GM23338 (cell line): Measurements from ENCODE around the gene SERPINA5. TPM values are rescaled to one million over a fixed set of nuclear protein-coding genes. Genes with fewer than 3 reads are reported as not detected.

Experiments
- ATAC-seq: fragments of 200-7000 bp; cut with Tn5 transposase; 3 replicates; pipeline ENCODE4 v1.9.1; 2020
- DNase-seq: peaks from one replicate; pipeline ENCODE4 v3.0.0-alpha.2; 2015; ENCODE audit warnings: low spot score
- H2AFZ ChIP-seq: fragments of 200-600 bp; sonication (generic); 2 replicates; pipeline ENCODE4 v1.8.0; 2016; ENCODE audit warnings: antibody characterized with exemption, mild to moderate bottlenecking, moderate library complexity
- H3F3A ChIP-seq: fragments of 200-600 bp; sonication (generic); replicated peaks from 2 replicates; pipeline ENCODE4 v1.8.0; 2017; ENCODE audit warnings: antibody characterized with exemption, mixed run types, low read depth
- H3K27ac ChIP-seq: fragments of 200-600 bp; sonication (generic); 2 replicates; pipeline ENCODE4 v1.6.1; 2016; ENCODE audit warnings: low read depth
- H3K27me3 ChIP-seq: fragments of 200-600 bp; sonication (generic); 2 replicates; pipeline ENCODE4 v1.8.0; 2016; ENCODE audit warnings: mild to moderate bottlenecking, mixed run types, moderate library complexity; ENCODE audit not compliant: insufficient read depth
- H3K36me3 ChIP-seq: fragments of 200-600 bp; sonication (generic); 2 replicates; pipeline ENCODE4 v1.8.0; 2016; ENCODE audit warnings: mild to moderate bottlenecking; ENCODE audit not compliant: insufficient read depth
- H3K4me1 ChIP-seq: fragments of 200-600 bp; sonication (generic); 2 replicates; pipeline ENCODE4 v1.8.0; 2016; ENCODE audit warnings: mild to moderate bottlenecking, moderate library complexity; ENCODE audit not compliant: insufficient read depth
- H3K4me2 ChIP-seq: fragments of 200-600 bp; sonication (generic); 2 replicates; pipeline ENCODE4 v1.7.1; 2017; ENCODE audit warnings: mixed run types
- H3K4me3 ChIP-seq: fragments of 200-600 bp; sonication (generic); 2 replicates; pipeline ENCODE4 v1.6.1; 2016; ENCODE audit warnings: mixed run types
- H3K79me2 ChIP-seq: fragments of 200-600 bp; sonication (generic); replicated peaks from 2 replicates; pipeline ENCODE4 v1.8.0; 2017; ENCODE audit warnings: mild to moderate bottlenecking; ENCODE audit not compliant: insufficient read depth
- H3K9me2 ChIP-seq: fragments of 200-600 bp; sonication (generic); 2 replicates; pipeline ENCODE4 v1.8.0; 2017; ENCODE audit not compliant: insufficient read depth
- H4K20me1 ChIP-seq: fragments of 200-600 bp; sonication (generic); replicated peaks from 2 replicates; pipeline ENCODE4 v1.8.0; 2017; ENCODE audit warnings: mild to moderate bottlenecking; ENCODE audit not compliant: insufficient read depth
- H3K27ac Mint-ChIP-seq: 2 replicates; pipeline ENCODE4 v1.8.0; 2020; ENCODE audit warnings: inconsistent platforms, mild to moderate bottlenecking, moderate library complexity, mixed read lengths
- H3K27me3 Mint-ChIP-seq: 3 replicates; pipeline ENCODE4 v1.8.0; 2022; ENCODE audit warnings: low read depth, mild to moderate bottlenecking, moderate library complexity, mixed read lengths, inconsistent platforms; ENCODE audit not compliant: insufficient read depth, poor library complexity
- H3K36me3 Mint-ChIP-seq: 3 replicates; pipeline ENCODE4 v1.8.0; 2021; ENCODE audit warnings: low read depth, mild to moderate bottlenecking, inconsistent platforms, moderate library complexity, mixed read lengths
- H3K4me1 Mint-ChIP-seq: 3 replicates; pipeline ENCODE4 v1.8.0; 2020; ENCODE audit warnings: mild to moderate bottlenecking, inconsistent platforms, mixed read lengths
- H3K4me3 Mint-ChIP-seq: 3 replicates; pipeline ENCODE4 v1.8.0; 2021; ENCODE audit warnings: moderate library complexity, mild to moderate bottlenecking, inconsistent platforms, mixed read lengths
- H3K9me3 Mint-ChIP-seq: 3 replicates; pipeline ENCODE4 v1.8.0; 2020; ENCODE audit warnings: moderate library complexity, mild to moderate bottlenecking, inconsistent platforms, mixed read lengths
- ZNF114 ChIP-seq: fragments of 250-450 bp; sonication (Bioruptor Pico); IDR thresholded peaks from 2 replicates; pipeline ENCODE4 v1.5.0; 2020; ENCODE audit warnings: mild to moderate bottlenecking, moderate library complexity
- ZNF331 ChIP-seq: fragments of 250-450 bp; sonication (Bioruptor Pico); IDR thresholded peaks from 2 replicates; pipeline ENCODE4 v1.5.0; 2020; ENCODE audit warnings: low read depth, mild to moderate bottlenecking, moderate library complexity
- polyA plus RNA-seq: library from polyadenylated mRNA; unstranded; fragments of >200 nt; fragmentation: Nextera tagmentation; extraction: Ambion mirVana; gene quantifications from 2 replicates; pipeline ENCODE4 v1.2.1, GENCODE V29; 2016
- total RNA-seq: library from RNA; depleted of rRNA; stranded (reverse); fragments of >200 nt; shearing (Covaris generic); gene quantifications from 2 replicates; pipeline ENCODE4 v1.2.3, GENCODE V29; 2014
- TF ChIP-seq, protein P1 (sequence below): IDR thresholded peaks from one replicate; pipeline ENCODE4 v1.6.1; 2018; ENCODE audit warnings: antibody characterized with exemption; ENCODE audit not compliant: unreplicated experiment
- TF ChIP-seq, protein P2 (sequence below), 2 experiments: fragments of 200-600 bp in 1 of 2; sonication (generic) in 1 of 2; conservative IDR thresholded peaks; 2 replicates each; pipeline versions ENCODE4 v1.5.1 to v1.6.1; 2016 to 2017; ENCODE audit warnings: antibody characterized with exemption in 2 of 2, low read depth in 2 of 2, mild to moderate bottlenecking in 2 of 2, moderate library complexity in 1 of 2

Gene SERPINA5
- total and polyA plus RNA-seq, 2 experiments from 2014 or later: 0.81 to 0.90 TPM

DNA sequence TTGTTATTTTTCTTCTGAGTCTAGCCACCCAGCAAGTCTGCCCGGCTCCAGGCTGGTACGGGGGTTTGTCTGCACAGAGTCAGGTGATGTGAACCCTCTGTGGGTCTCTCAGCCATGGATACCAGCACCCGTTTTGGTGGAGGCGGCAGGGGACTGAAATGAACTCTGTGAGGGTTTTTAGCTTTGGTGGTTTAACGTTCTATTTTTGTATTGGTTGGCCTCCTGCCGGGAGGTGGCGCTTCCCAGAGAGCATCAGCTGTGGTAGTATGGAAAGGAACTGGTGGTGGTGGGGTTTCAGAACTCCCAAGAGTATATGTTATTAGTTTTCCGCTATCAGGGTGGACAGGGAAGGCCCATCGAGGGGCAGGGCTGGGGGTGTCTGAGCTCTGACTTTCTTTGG lies 25.2 kb upstream of the SERPINA5 start (continued):
- TF ChIP-seq, protein P1, sequence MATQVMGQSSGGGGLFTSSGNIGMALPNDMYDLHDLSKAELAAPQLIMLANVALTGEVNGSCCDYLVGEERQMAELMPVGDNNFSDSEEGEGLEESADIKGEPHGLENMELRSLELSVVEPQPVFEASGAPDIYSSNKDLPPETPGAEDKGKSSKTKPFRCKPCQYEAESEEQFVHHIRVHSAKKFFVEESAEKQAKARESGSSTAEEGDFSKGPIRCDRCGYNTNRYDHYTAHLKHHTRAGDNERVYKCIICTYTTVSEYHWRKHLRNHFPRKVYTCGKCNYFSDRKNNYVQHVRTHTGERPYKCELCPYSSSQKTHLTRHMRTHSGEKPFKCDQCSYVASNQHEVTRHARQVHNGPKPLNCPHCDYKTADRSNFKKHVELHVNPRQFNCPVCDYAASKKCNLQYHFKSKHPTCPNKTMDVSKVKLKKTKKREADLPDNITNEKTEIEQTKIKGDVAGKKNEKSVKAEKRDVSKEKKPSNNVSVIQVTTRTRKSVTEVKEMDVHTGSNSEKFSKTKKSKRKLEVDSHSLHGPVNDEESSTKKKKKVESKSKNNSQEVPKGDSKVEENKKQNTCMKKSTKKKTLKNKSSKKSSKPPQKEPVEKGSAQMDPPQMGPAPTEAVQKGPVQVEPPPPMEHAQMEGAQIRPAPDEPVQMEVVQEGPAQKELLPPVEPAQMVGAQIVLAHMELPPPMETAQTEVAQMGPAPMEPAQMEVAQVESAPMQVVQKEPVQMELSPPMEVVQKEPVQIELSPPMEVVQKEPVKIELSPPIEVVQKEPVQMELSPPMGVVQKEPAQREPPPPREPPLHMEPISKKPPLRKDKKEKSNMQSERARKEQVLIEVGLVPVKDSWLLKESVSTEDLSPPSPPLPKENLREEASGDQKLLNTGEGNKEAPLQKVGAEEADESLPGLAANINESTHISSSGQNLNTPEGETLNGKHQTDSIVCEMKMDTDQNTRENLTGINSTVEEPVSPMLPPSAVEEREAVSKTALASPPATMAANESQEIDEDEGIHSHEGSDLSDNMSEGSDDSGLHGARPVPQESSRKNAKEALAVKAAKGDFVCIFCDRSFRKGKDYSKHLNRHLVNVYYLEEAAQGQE: no peak
- TF ChIP-seq ZNF114: no peak
- TF ChIP-seq, protein P2, sequence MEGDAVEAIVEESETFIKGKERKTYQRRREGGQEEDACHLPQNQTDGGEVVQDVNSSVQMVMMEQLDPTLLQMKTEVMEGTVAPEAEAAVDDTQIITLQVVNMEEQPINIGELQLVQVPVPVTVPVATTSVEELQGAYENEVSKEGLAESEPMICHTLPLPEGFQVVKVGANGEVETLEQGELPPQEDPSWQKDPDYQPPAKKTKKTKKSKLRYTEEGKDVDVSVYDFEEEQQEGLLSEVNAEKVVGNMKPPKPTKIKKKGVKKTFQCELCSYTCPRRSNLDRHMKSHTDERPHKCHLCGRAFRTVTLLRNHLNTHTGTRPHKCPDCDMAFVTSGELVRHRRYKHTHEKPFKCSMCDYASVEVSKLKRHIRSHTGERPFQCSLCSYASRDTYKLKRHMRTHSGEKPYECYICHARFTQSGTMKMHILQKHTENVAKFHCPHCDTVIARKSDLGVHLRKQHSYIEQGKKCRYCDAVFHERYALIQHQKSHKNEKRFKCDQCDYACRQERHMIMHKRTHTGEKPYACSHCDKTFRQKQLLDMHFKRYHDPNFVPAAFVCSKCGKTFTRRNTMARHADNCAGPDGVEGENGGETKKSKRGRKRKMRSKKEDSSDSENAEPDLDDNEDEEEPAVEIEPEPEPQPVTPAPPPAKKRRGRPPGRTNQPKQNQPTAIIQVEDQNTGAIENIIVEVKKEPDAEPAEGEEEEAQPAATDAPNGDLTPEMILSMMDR (conservative IDR thresholded peaks at IDR 0.05; ENCODE audit: low read depth in 2 of 2): no peak

DNA sequence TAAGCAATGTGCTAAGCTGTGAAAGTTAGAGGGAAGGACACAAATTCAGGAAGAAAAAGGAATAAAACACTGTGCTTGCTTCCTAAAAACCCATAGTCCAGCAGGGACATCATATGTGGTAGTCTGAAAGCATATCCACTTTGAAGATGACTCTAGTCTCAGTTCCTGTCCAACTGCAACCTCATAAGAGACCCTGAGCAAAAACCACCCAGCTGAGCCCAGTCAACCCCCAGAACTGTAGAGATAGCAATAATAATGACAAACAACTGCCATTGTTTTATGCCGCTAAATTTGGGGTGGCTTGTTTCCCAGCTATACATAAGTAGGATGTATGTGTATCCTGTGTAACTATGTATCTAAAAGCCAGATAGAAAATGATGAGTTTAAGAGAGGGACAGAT lies 23.9 kb upstream of the SERPINA5 start:
- no peak for DNase-seq
- H3K36me3 ChIP-seq: no peaks in the 10 kb centered on the region
- Mint-ChIP-seq H3K27me3 (peaks cover 5% of the 10 kb centered on the region), H3K4me1 (no peaks in the 10 kb centered on the region), H3K36me3 (no peaks in the 10 kb centered on the region), H3K27ac (no peak overlapping the region), H3K9me3 (peaks cover 19% of the 10 kb centered on the region; the same call in 2 of the 3 replicates), H3K4me3 (no peak overlapping the region)
- no peak overlapping the region for H3K4me3 ChIP-seq
- no peaks in the 10 kb centered on the region for H3K27me3 ChIP-seq
- H3K27ac ChIP-seq: no peak overlapping the region
- H3K4me1 ChIP-seq: no peaks in the 10 kb centered on the region
- no peaks in the 10 kb centered on the region for H3K79me2 ChIP-seq
- no peak overlapping the region for H3K4me2 ChIP-seq
- no peak for ATAC-seq
- no peaks in the 10 kb centered on the region for H4K20me1 ChIP-seq
- no peaks in the 10 kb centered on the region for H3F3A ChIP-seq
- TF ChIP-seq ZNF331 (CRISPR knock-in tag): peak; percentile 80
- TF ChIP-seq, protein P1: no peak
- H3K9me2 ChIP-seq: no peaks in the 10 kb centered on the region
- H2AFZ ChIP-seq: no peak overlapping the region
